NT2/D1 (cell line): Measurements from ENCODE around the gene TIA1.

Source experiments
- SUZ12 ChIP-seq: IDR thresholded peaks from 2 replicates; pipeline ENCODE4 v1.6.1; 2011; ENCODE audit not compliant: insufficient read length, insufficient read depth; ENCODE audit errors: extremely low read depth
- YY1 ChIP-seq: IDR thresholded peaks from 2 replicates; pipeline ENCODE4 v1.6.1; 2011; ENCODE audit not compliant: insufficient read length, insufficient read depth
- ZNF274 ChIP-seq: IDR thresholded peaks from 2 replicates; pipeline ENCODE4 v1.6.1; 2011; ENCODE audit warnings: mild to moderate bottlenecking, low read depth, low read length

- TF ChIP-seq ZNF274 (no peak), YY1 (no peak), SUZ12 (no peak)
Measured at GRCh38 chr2:70250434-70250833, 2.0 kb upstream of the TIA1 start.
